Mucosa of descending colon (tissue), 3 donors: ENCODE data around the gene PTBP3. TPM values are rescaled to one million over a fixed set of nuclear protein-coding genes. Genes with fewer than 3 reads are reported as not detected.

Experiments used
- ATAC-seq: fragments of 200-7000 bp; cut with Tn5 transposase; one replicate; pipeline ENCODE4 v1.9.1; 2020; ENCODE audit warnings: mild to moderate bottlenecking, moderate library complexity
- DNase-seq, 3 donors: peaks; one replicate each; pipeline ENCODE4 v3.0.0-alpha.2; 2020
- H3K36me3 ChIP-seq: fragments of 200-600 bp; one replicate; pipeline ENCODE4 v1.8.0; 2021; ENCODE audit warnings: low read depth, mild to moderate bottlenecking
- H3K4me1 ChIP-seq: fragments of 200-600 bp; one replicate; pipeline ENCODE4 v1.8.0; 2021; ENCODE audit warnings: low read depth, mild to moderate bottlenecking
- H3K4me3 ChIP-seq: fragments of 200-600 bp; one replicate; pipeline ENCODE4 v1.8.0; 2021; ENCODE audit warnings: mild to moderate bottlenecking
- H3K9me3 ChIP-seq: fragments of 200-600 bp; one replicate; pipeline ENCODE4 v1.8.0; 2021; ENCODE audit warnings: mild to moderate bottlenecking
- CTCF ChIP-seq: fragments of 200-600 bp; IDR thresholded peaks from one replicate; pipeline ENCODE4 v1.8.0; 2022; ENCODE audit warnings: antibody characterized with exemption, mild to moderate bottlenecking
- intact Hi-C, 2 donors: fragments of 100-400 bp; cut with DNase I in 1 of 2; cut with micrococcal nuclease in 1 of 2; formaldehyde crosslinking; loops; one replicate each; pipeline versions ENCODE4 v1.11.0 to v1.11.1; 2022; cut with DNase I, micrococcal nuclease
- total RNA-seq, 3 donors: library from RNA; stranded (reverse); fragmentation: NEBNext Ultra II Directional in 2 of 3; extraction: Animal tissue kit (Norgen Biotek cat#: 25700) in 2 of 3; gene quantifications; one replicate each; pipeline versions ENCODE4 v1.2.1 to v1.2.4, GENCODE V29; 2021 to 2023
- donor health status: DM: no; HTN: no; CAD: no; lungs with moderate emphysema.
- donor health status: DM: no; HTN: no; CAD: no.
- donor health status: DM: no; HTN: yes; CAD: no.

PTBP3 gene
- total RNA-seq, 3 donors from 2014 or later: 69.3 to 132 (median 125) TPM

GRCh38 chr9:112364761-112365160 is 31.3 kb upstream of the PTBP3 start:
- DNase-seq (no peak), ATAC-seq (no peak)
- TF ChIP-seq CTCF: no peak
- intact Hi-C loops: loop anchor here in 1 of 2 donors (5.0 kb wide), 1 partner anchor 272 kb away; no protein-coding TSS in a partner anchor
- H3K36me3 ChIP-seq: no peaks in the 10 kb centered on the region
- no peak overlapping the region for H3K4me3 ChIP-seq
- H3K4me1 ChIP-seq: no peaks in the 10 kb centered on the region
- H3K9me3 ChIP-seq: peaks cover 3% of the 10 kb centered on the region

- TF ChIP-seq CTCF: peak; percentile 11
- H3K36me3 ChIP-seq: no peaks in the 10 kb centered on the region
- ATAC-seq: peak; percentile 44
- DNase-seq: peak in 1 of 3 donors; percentile 56
- no peak overlapping the region for H3K4me3 ChIP-seq
- no peaks in the 10 kb centered on the region for H3K4me1 ChIP-seq
- H3K9me3 ChIP-seq: no peaks in the 10 kb centered on the region
- intact Hi-C loops: loop anchor here in 1 of 2 donors (5.0 kb wide), 1 partner anchor 269 kb away; no protein-coding TSS in a partner anchor
Observed at GRCh38 chr9:112361601-112362000, 28.2 kb upstream of the PTBP3 start.

- DNase-seq (no peak), ATAC-seq (no peak)
- TF ChIP-seq CTCF: no peak
- no peak overlapping the region for H3K4me3 ChIP-seq
- no peaks in the 10 kb centered on the region for H3K4me1 ChIP-seq
- H3K9me3 ChIP-seq: no peaks in the 10 kb centered on the region
- no peaks in the 10 kb centered on the region for H3K36me3 ChIP-seq
- intact Hi-C loops: loop anchor here in 1 of 2 donors (5.0 kb wide), 1 partner anchor 268 kb away; no protein-coding TSS in a partner anchor
Observed at GRCh38 chr9:112360047-112360804, 26.8 kb upstream of the PTBP3 start.

GRCh38 chr9:112355427-112355897 is 22.0 kb upstream of the PTBP3 start:
- intact Hi-C loops: loop anchor here in 1 of 2 donors (10.0 kb wide), 1 partner anchor 261 kb away; no protein-coding TSS in a partner anchor

GRCh38 chr9:112354081-112354743 is 20.8 kb upstream of the PTBP3 start:
- intact Hi-C loops: loop anchor here in 1 of 2 donors (10.0 kb wide), 1 partner anchor 259 kb away; no protein-coding TSS in a partner anchor
- Histone ChIP-seq H3K36me3 (no peaks in the 10 kb centered on the region), H3K9me3 (no peaks in the 10 kb centered on the region), H3K4me3 (no peak overlapping the region), H3K4me1 (no peaks in the 10 kb centered on the region)
- no peak for TF ChIP-seq CTCF
- DNase-seq (no peak), ATAC-seq (no peak)

More at GRCh38 chr9:112355427-112355897, 22.0 kb upstream of the PTBP3 start:
- H3K9me3 ChIP-seq: no peaks in the 10 kb centered on the region
- TF ChIP-seq CTCF: no peak
- H3K36me3 ChIP-seq: no peaks in the 10 kb centered on the region
- ATAC-seq (no peak), DNase-seq (no peak)
- H3K4me3 ChIP-seq: no peak overlapping the region
- no peaks in the 10 kb centered on the region for H3K4me1 ChIP-seq
